MCF 10A (cell line): Measurements from ENCODE around the gene KLF7. TPM values are rescaled to one million over a fixed set of nuclear protein-coding genes. Genes with fewer than 3 reads are reported as not detected.

Experiments used
- BruUV-seq: library from RNA; stranded (reverse); fragments of 400-500 nt; replicated peaks from 2 replicates; lab custom pipeline; 2021; lab: Mats Ljungman, UMichigan
- CTCF ChIA-PET: fragments of 300-600 bp; sonication (Branson Sonifier 250); formaldehyde crosslinking; extraction: SDS; loops from one replicate; lab custom pipeline; 2021; ENCODE audit warnings: antibody characterized with exemption, inconsistent platforms; lab: Yijun Ruan, JAX
- POLR2A ChIA-PET: fragments of 300-600, 350-650 bp; sonication (Branson Sonifier 250); formaldehyde crosslinking; extraction: SDS; loops from one replicate; lab custom pipeline; 2020; ENCODE audit warnings: antibody characterized with exemption, inconsistent platforms; lab: Yijun Ruan, JAX
- DNase-seq: peaks from one replicate; pipeline ENCODE4 v3.0.0-alpha.2; 2018; ENCODE audit not compliant: unreplicated experiment
- H3K27ac Mint-ChIP-seq: one replicate; pipeline ENCODE4 v1.8.0; 2022; ENCODE audit warnings: mild to moderate bottlenecking, low read depth, mixed read lengths; ENCODE audit not compliant: unreplicated experiment
- H3K27me3 Mint-ChIP-seq: one replicate; pipeline ENCODE4 v1.8.0; 2022; ENCODE audit warnings: mixed read lengths; ENCODE audit not compliant: insufficient read depth, unreplicated experiment
- H3K36me3 Mint-ChIP-seq: one replicate; pipeline ENCODE4 v1.8.0; 2022; ENCODE audit warnings: mild to moderate bottlenecking, moderate library complexity, mixed read lengths; ENCODE audit not compliant: insufficient read depth, unreplicated experiment
- H3K4me1 Mint-ChIP-seq: one replicate; pipeline ENCODE4 v1.8.0; 2022; ENCODE audit warnings: mixed read lengths; ENCODE audit not compliant: insufficient read depth, unreplicated experiment
- H3K4me3 Mint-ChIP-seq: one replicate; pipeline ENCODE4 v1.8.0; 2022; ENCODE audit warnings: mild to moderate bottlenecking, moderate library complexity, mixed read lengths; ENCODE audit not compliant: unreplicated experiment
- H3K9me3 Mint-ChIP-seq: one replicate; pipeline ENCODE4 v1.8.0; 2022; ENCODE audit warnings: mixed read lengths; ENCODE audit not compliant: unreplicated experiment
- CTCF ChIP-seq: fragments of 200-600 bp; IDR thresholded peaks from one replicate; pipeline ENCODE4 v1.8.0; 2022; ENCODE audit warnings: antibody characterized with exemption, mild to moderate bottlenecking; ENCODE audit not compliant: unreplicated experiment
- intact Hi-C: fragments of 100-400 bp; cut with micrococcal nuclease; formaldehyde crosslinking; loops from 2 replicates; pipeline ENCODE4 v1.14.1; 2022
- total RNA-seq: library from RNA; stranded (reverse); gene quantifications from 2 replicates; pipeline ENCODE4 v1.2.3, GENCODE V29; 2022

The KLF7 gene
- total RNA-seq, 1 experiment from 2014 or later: 40.1 TPM

- Mint-ChIP-seq H3K4me1 (peaks cover 28% of the 10 kb centered on the region), H3K27ac (no peak overlapping the region), H3K27me3 (no peaks in the 10 kb centered on the region), H3K9me3 (no peaks in the 10 kb centered on the region), H3K36me3 (peaks cover 6% of the 10 kb centered on the region), H3K4me3 (no peak overlapping the region)
- no TSS peak for BruUV-seq
- TF ChIP-seq CTCF: no peak
- intact Hi-C loops: no loop called here
- DNase-seq: no peak
- CTCF ChIA-PET: no interaction called here
- POLR2A ChIA-PET: no interaction called here
These were observed 48.1 kb downstream of the KLF7 start for GRCh38 chr2:207117668-207118067.

GRCh38 chr2:207115715-207116364, 49.9 kb downstream of the KLF7 start:
- H3K9me3 Mint-ChIP-seq: no peaks in the 10 kb centered on the region
- ChIA-PET POLR2A (interaction anchor here (0.7 to 1.1 kb wide), 4 partner anchors 9 to 50 kb away, joined by 3 to 5 read pairs (median 4); partner anchors contain the start of gene KLF7), CTCF (interaction anchor here (0.5 to 1.4 kb wide), 4 partner anchors 8 to 415 kb away, joined by 3 to 6 read pairs (median 4); no protein-coding TSS in a partner anchor)
- no peak overlapping the region for H3K4me3 Mint-ChIP-seq
- TF ChIP-seq CTCF: no peak
- no TSS peak for BruUV-seq
- H3K27me3 Mint-ChIP-seq: no peaks in the 10 kb centered on the region
- H3K27ac Mint-ChIP-seq: peak overlapping the region; percentile 74
- no peak for DNase-seq
- H3K36me3 Mint-ChIP-seq: peaks cover 3% of the 10 kb centered on the region
- intact Hi-C loops: no loop called here
- H3K4me1 Mint-ChIP-seq: peaks cover 10% of the 10 kb centered on the region

- Mint-ChIP-seq H3K27me3 (no peaks in the 10 kb centered on the region), H3K27ac (no peak overlapping the region), H3K36me3 (peaks cover 18% of the 10 kb centered on the region), H3K4me3 (no peak overlapping the region), H3K9me3 (no peaks in the 10 kb centered on the region), H3K4me1 (no peaks in the 10 kb centered on the region)
- TF ChIP-seq CTCF: no peak
- POLR2A ChIA-PET: interaction anchor here (1.3 kb wide), 1 partner anchor 53 kb away, joined by 4 read pairs; the partner anchor contains the start of gene KLF7
- no peak for DNase-seq
- intact Hi-C loops: no loop called here
- CTCF ChIA-PET: interaction anchor here (0.6 to 1.3 kb wide), 2 partner anchors 10 to 122 kb away, joined by 3 read pairs; no protein-coding TSS in a partner anchor
- BruUV-seq: no TSS peak
These were observed 52.3 kb downstream of the KLF7 start for GRCh38 chr2:207113414-207113813.

- H3K4me3 Mint-ChIP-seq: no peak overlapping the region
- H3K27ac Mint-ChIP-seq: no peak overlapping the region
- ChIA-PET POLR2A (interaction anchor here (1.3 kb wide), 1 partner anchor 53 kb away, joined by 4 read pairs; the partner anchor contains the start of gene KLF7), CTCF (interaction anchor here (0.6 to 1.3 kb wide), 3 partner anchors 10 to 122 kb away, joined by 3 read pairs; no protein-coding TSS in a partner anchor)
- no peaks in the 10 kb centered on the region for H3K27me3 Mint-ChIP-seq
- TF ChIP-seq CTCF: no peak
- intact Hi-C loops: no loop called here
- no peak for DNase-seq
- H3K9me3 Mint-ChIP-seq: no peaks in the 10 kb centered on the region
- BruUV-seq: no TSS peak
- H3K4me1 Mint-ChIP-seq: no peaks in the 10 kb centered on the region
- H3K36me3 Mint-ChIP-seq: peaks cover 24% of the 10 kb centered on the region
These were observed 53.0 kb downstream of the KLF7 start for GRCh38 chr2:207112785-207113184.
